GM18517 (cell line): ENCODE data around the gene STC2.

ENCODE experiments used
- ATAC-seq: cut with Tn5 transposase; IDR thresholded peaks from one replicate; pipeline ENCODE4 v1.9.1; 2021; ENCODE audit warnings: mild to moderate bottlenecking, moderate library complexity; ENCODE audit not compliant: unreplicated experiment

The STC2 gene

GRCh38 chr5:173314166-173314952 is 13.9 kb downstream of the STC2 start:
- ATAC-seq = no peak

GRCh38 chr5:173313351-173313801 is 14.8 kb downstream of the STC2 start:
- no peak for ATAC-seq

GRCh38 chr5:173312821-173313220 is 15.4 kb downstream of the STC2 start:
- ATAC-seq = no peak

- no peak for ATAC-seq
Measured at GRCh38 chr5:173311818-173312585, 16.2 kb downstream of the STC2 start.

GRCh38 chr5:173310861-173311785 is 17.1 kb downstream of the STC2 start:
- no peak for ATAC-seq

GRCh38 chr5:173310218-173310769 is 17.9 kb downstream of the STC2 start:
- ATAC-seq = no peak

GRCh38 chr5:173309731-173310130 is 18.5 kb downstream of the STC2 start:
- ATAC-seq = no peak

- ATAC-seq = no peak
Measured at GRCh38 chr5:173308226-173308625, 20.0 kb downstream of the STC2 start.

- no peak for ATAC-seq
Measured at GRCh38 chr5:173307695-173308094, 20.5 kb downstream of the STC2 start.

- no peak for ATAC-seq
Measured at GRCh38 chr5:173306695-173307094, 21.5 kb downstream of the STC2 start.

GRCh38 chr5:173304591-173304988 is 23.6 kb downstream of the STC2 start:
- ATAC-seq = no peak

- ATAC-seq = no peak
Measured at GRCh38 chr5:173303878-173304590, 24.2 kb downstream of the STC2 start.

GRCh38 chr5:173302546-173303155 is 25.6 kb downstream of the STC2 start:
- ATAC-seq = no peak

GRCh38 chr5:173301695-173302545 is 26.3 kb downstream of the STC2 start:
- no peak for ATAC-seq

GRCh38 chr5:173300389-173301047 is 27.7 kb downstream of the STC2 start:
- ATAC-seq = no peak

GRCh38 chr5:173299820-173300219 is 28.4 kb downstream of the STC2 start:
- no peak for ATAC-seq

- no peak for ATAC-seq
Measured at GRCh38 chr5:173298213-173298926, 29.8 kb downstream of the STC2 start.

- ATAC-seq = no peak
Measured at GRCh38 chr5:173297813-173298212, 30.4 kb downstream of the STC2 start.
